ENCODE measurements around the gene SPATA6L.

SPATA6L gene

GRCh38 chr9:4600368-4600767, 65.9 kb downstream of the SPATA6L start:
- TF ChIP-seq, protein P1, sequence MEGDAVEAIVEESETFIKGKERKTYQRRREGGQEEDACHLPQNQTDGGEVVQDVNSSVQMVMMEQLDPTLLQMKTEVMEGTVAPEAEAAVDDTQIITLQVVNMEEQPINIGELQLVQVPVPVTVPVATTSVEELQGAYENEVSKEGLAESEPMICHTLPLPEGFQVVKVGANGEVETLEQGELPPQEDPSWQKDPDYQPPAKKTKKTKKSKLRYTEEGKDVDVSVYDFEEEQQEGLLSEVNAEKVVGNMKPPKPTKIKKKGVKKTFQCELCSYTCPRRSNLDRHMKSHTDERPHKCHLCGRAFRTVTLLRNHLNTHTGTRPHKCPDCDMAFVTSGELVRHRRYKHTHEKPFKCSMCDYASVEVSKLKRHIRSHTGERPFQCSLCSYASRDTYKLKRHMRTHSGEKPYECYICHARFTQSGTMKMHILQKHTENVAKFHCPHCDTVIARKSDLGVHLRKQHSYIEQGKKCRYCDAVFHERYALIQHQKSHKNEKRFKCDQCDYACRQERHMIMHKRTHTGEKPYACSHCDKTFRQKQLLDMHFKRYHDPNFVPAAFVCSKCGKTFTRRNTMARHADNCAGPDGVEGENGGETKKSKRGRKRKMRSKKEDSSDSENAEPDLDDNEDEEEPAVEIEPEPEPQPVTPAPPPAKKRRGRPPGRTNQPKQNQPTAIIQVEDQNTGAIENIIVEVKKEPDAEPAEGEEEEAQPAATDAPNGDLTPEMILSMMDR (IDR thresholded peaks at IDR 0.05; ENCODE audit: borderline replicate concordance, insufficient read depth, low read depth, low read length): no peak
- no peak overlapping the region for H3K4me3 ChIP-seq (ENCODE audit: low read depth, low read length)

- TF ChIP-seq, protein P1 (IDR thresholded peaks at IDR 0.05; ENCODE audit: borderline replicate concordance, insufficient read depth, low read depth, low read length): no peak
- H3K4me3 ChIP-seq (ENCODE audit: low read depth, low read length): no peak overlapping the region
Observed at GRCh38 chr9:4596165-4596922, 69.9 kb downstream of the SPATA6L start.

GRCh38 chr9:4594994-4595393, 71.3 kb downstream of the SPATA6L start:
- TF ChIP-seq, protein P1 (IDR thresholded peaks at IDR 0.05; ENCODE audit: borderline replicate concordance, insufficient read depth, low read depth, low read length): no peak
- H3K4me3 ChIP-seq (ENCODE audit: low read depth, low read length): no peak overlapping the region

- TF ChIP-seq, protein P1 (IDR thresholded peaks at IDR 0.05; ENCODE audit: borderline replicate concordance, insufficient read depth, low read depth, low read length): no peak
- H3K4me3 ChIP-seq (ENCODE audit: low read depth, low read length): no peak overlapping the region
Observed at GRCh38 chr9:4594545-4594944, 71.7 kb downstream of the SPATA6L start.

- TF ChIP-seq, protein P1 (IDR thresholded peaks at IDR 0.05; ENCODE audit: borderline replicate concordance, insufficient read depth, low read depth, low read length): no peak
- H3K4me3 ChIP-seq (ENCODE audit: low read depth, low read length): no peak overlapping the region
Observed at GRCh38 chr9:4592886-4593285, 73.4 kb downstream of the SPATA6L start.

GRCh38 chr9:4592295-4592694, 74.0 kb downstream of the SPATA6L start:
- TF ChIP-seq, protein P1 (IDR thresholded peaks at IDR 0.05; ENCODE audit: borderline replicate concordance, insufficient read depth, low read depth, low read length): no peak
- no peak overlapping the region for H3K4me3 ChIP-seq (ENCODE audit: low read depth, low read length)

DNA sequence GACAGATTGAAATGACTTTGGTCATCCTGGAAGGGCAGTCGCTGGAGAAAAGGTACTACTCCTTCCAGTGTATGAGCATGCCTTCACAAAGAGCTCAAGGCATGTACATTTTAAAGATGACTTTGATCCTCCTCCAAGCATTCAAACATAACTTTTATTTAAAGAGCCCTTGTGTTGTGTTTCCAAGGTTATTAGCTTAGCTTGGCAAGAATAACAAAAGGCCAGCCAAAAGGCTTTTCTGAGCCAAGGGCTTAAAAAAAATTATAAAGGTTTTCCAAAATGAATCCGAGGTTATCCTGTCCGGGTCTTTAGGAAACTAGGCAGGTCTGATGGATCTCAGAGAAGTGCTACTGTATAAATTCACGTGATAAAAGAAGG, 75.2 kb downstream of the SPATA6L start:
- H3K4me3 ChIP-seq (ENCODE audit: low read depth, low read length): no peak overlapping the region
- TF ChIP-seq, protein P1 (IDR thresholded peaks at IDR 0.05; ENCODE audit: borderline replicate concordance, insufficient read depth, low read depth, low read length): no peak
